Glutamatergic neuron (in vitro differentiated cells): Measurements from ENCODE around the gene MSH4. TPM values are rescaled to one million over a fixed set of nuclear protein-coding genes. Genes with fewer than 3 reads are reported as not detected.

Experiments
- DNase-seq: peaks from one replicate; pipeline ENCODE4 v3.0.0; 2022
- H3K27ac Mint-ChIP-seq: one replicate; pipeline ENCODE4 v1.8.0; 2020; ENCODE audit warnings: mild to moderate bottlenecking, mixed read lengths, inconsistent platforms; ENCODE audit not compliant: unreplicated experiment
- H3K27me3 Mint-ChIP-seq: one replicate; pipeline ENCODE4 v1.8.0; 2020; ENCODE audit warnings: mild to moderate bottlenecking, moderate library complexity, mixed read lengths, inconsistent platforms; ENCODE audit not compliant: unreplicated experiment
- H3K36me3 Mint-ChIP-seq: one replicate; pipeline ENCODE4 v1.8.0; 2020; ENCODE audit warnings: mild to moderate bottlenecking, mixed read lengths, inconsistent platforms; ENCODE audit not compliant: unreplicated experiment
- H3K4me1 Mint-ChIP-seq: one replicate; pipeline ENCODE4 v1.8.0; 2020; ENCODE audit warnings: mild to moderate bottlenecking, low read depth, mixed read lengths, inconsistent platforms; ENCODE audit not compliant: unreplicated experiment
- H3K4me3 Mint-ChIP-seq: one replicate; pipeline ENCODE4 v1.8.0; 2020; ENCODE audit warnings: mild to moderate bottlenecking, mixed read lengths, inconsistent platforms; ENCODE audit not compliant: unreplicated experiment
- H3K9me3 Mint-ChIP-seq: one replicate; pipeline ENCODE4 v1.8.0; 2020; ENCODE audit warnings: mild to moderate bottlenecking, moderate library complexity, mixed read lengths, inconsistent platforms; ENCODE audit not compliant: unreplicated experiment
- total RNA-seq: library from RNA; stranded (reverse); fragmentation: NEBNext Ultra II Directional; extraction: Animal tissue kit (Norgen Biotek cat#: 25700); gene quantifications from one replicate; pipeline ENCODE4 v1.2.1, GENCODE V29; 2021; ENCODE audit not compliant: unreplicated experiment
- TF ChIP-seq, protein P1 (sequence below): fragments of 200-600 bp; sonication (generic); IDR thresholded peaks from one replicate; pipeline ENCODE4 v1.5.0; 2021; ENCODE audit not compliant: partially characterized antibody, unreplicated experiment

Gene MSH4
- total RNA-seq, 1 donor from 2014 or later = 0.20 TPM

DNA sequence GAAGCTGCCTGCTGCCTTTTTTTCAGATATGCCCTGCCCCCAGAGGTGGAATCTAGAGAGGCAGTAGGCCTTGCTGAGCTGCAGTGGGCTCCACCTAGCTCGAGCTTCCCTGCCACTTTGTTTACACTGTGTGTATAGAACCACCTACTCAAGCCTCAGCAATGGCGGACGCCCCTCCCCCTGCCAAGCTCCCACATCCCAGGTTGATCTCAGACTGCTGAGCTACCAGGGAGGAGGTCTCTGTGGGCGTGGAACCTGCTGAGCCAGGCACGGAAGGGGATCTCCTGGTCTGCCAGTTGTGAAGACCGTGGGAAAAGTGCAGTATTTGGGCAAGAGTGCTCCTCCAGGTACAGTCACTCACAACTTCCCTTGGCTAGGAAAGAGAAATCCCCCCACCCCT lies 65.1 kb downstream of the MSH4 start:
- Mint-ChIP-seq H3K27me3 (no peaks in the 10 kb centered on the region), H3K9me3 (no peaks in the 10 kb centered on the region), H3K4me3 (no peak overlapping the region), H3K27ac (no peak overlapping the region), H3K36me3 (no peaks in the 10 kb centered on the region), H3K4me1 (no peaks in the 10 kb centered on the region)
- TF ChIP-seq, protein P1, sequence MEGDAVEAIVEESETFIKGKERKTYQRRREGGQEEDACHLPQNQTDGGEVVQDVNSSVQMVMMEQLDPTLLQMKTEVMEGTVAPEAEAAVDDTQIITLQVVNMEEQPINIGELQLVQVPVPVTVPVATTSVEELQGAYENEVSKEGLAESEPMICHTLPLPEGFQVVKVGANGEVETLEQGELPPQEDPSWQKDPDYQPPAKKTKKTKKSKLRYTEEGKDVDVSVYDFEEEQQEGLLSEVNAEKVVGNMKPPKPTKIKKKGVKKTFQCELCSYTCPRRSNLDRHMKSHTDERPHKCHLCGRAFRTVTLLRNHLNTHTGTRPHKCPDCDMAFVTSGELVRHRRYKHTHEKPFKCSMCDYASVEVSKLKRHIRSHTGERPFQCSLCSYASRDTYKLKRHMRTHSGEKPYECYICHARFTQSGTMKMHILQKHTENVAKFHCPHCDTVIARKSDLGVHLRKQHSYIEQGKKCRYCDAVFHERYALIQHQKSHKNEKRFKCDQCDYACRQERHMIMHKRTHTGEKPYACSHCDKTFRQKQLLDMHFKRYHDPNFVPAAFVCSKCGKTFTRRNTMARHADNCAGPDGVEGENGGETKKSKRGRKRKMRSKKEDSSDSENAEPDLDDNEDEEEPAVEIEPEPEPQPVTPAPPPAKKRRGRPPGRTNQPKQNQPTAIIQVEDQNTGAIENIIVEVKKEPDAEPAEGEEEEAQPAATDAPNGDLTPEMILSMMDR = no peak
- DNase-seq = no peak

DNA sequence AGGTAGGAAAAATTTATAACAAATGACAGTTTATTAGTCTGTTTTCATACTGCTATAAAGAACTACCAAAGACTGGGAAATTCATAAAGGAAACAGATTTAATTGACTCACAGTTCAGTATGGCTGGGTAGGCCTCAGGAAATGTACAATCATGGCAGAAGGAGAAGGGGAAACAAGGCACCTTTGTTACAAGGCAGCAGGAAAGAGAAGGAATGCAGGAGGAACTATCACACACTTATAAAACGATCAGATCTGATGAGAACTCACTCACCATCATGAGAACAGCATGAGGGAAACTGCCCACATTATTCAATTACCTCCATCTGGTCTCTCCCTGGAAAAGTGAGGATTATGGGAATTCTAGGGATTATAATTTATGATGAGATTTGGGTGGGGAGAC lies 74.3 kb downstream of the MSH4 start:
- H3K36me3 Mint-ChIP-seq = peaks cover 5% of the 10 kb centered on the region
- TF ChIP-seq, protein P1 = no peak
- peaks cover 4% of the 10 kb centered on the region for H3K9me3 Mint-ChIP-seq
- DNase-seq = no peak
- no peaks in the 10 kb centered on the region for H3K27me3 Mint-ChIP-seq
- H3K4me1 Mint-ChIP-seq = peaks cover 4% of the 10 kb centered on the region
- no peak overlapping the region for H3K27ac Mint-ChIP-seq
- H3K4me3 Mint-ChIP-seq = no peak overlapping the region

DNA sequence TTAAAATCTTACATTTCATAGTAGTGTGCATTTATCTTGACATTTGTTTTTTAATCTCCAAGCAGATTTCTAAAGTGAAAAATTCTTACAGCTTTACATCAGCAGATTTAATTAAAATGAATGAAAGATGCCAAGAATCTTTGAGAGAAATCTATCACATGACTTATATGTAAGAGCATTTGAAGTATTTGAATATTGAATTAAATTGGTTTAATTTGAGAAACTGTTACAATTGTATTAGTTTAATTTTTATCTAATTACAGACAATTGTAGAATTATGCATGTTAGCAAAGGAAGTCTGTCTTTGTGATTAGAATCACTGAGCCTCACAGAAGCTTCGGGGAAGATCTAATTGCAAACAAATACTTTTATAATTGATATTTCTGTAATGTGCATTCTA lies 83.3 kb downstream of the MSH4 start:
- Mint-ChIP-seq H3K4me3 (no peak overlapping the region), H3K27me3 (no peaks in the 10 kb centered on the region), H3K9me3 (no peaks in the 10 kb centered on the region), H3K27ac (no peak overlapping the region), H3K4me1 (no peaks in the 10 kb centered on the region), H3K36me3 (no peaks in the 10 kb centered on the region)
- no peak for DNase-seq
- TF ChIP-seq, protein P1 = no peak

DNA sequence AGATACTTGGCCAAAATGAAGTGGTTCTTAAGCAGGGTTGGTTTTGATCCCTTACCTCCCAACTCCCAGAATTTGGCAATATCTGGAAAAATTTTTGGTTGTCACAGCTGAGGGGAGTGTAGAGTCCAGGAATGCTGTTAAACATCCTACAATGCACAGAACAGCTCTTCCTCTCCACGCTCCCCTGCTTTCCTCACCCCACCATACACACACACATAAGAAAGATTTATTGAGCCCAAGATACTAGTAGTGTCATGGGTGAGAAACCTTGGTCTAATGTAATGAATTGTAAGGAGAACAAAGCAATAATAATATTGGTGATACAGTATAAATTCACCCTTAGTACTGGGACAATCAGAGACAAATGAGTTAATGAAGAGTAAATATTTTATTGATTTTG lies 87.8 kb downstream of the MSH4 start:
- Mint-ChIP-seq H3K27me3 (no peaks in the 10 kb centered on the region), H3K36me3 (no peaks in the 10 kb centered on the region), H3K9me3 (no peaks in the 10 kb centered on the region), H3K4me1 (no peaks in the 10 kb centered on the region), H3K4me3 (no peak overlapping the region), H3K27ac (no peak overlapping the region)
- TF ChIP-seq, protein P1 = no peak
- no peak for DNase-seq

DNA sequence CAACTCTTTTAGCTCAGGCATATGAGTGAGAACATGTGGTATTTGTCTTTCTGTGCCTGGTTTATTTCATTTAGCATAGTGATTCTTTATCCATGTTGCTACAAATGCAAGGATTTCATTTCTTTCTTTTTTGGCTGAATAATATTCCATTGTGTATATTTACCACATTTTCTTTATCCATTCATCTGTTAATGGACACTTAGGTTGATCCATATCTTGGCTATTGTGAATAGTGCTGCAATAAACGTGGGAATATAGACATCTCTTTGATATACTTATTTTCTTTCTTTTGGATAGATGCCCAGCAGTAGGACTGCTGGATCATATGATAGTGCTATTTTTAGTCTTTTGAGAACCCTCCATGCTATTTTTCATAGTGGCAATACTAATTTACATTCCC lies 104.7 kb downstream of the MSH4 start:
- Mint-ChIP-seq H3K9me3 (no peaks in the 10 kb centered on the region), H3K4me3 (no peak overlapping the region), H3K4me1 (no peaks in the 10 kb centered on the region), H3K27ac (no peak overlapping the region), H3K27me3 (no peaks in the 10 kb centered on the region), H3K36me3 (no peaks in the 10 kb centered on the region)
- no peak for DNase-seq
- TF ChIP-seq, protein P1 = no peak
